PC-3 (cell line): Measurements from ENCODE around the gene GNG11. TPM values are rescaled to one million over a fixed set of nuclear protein-coding genes. Genes with fewer than 3 reads are reported as not detected.

ENCODE experiments used
- ATAC-seq: fragments of 200-7000 bp; cut with Tn5 transposase; 2 replicates; pipeline ENCODE4 v1.9.1; 2020; ENCODE audit warnings: mild to moderate bottlenecking, moderate library complexity
- BruUV-seq: library from RNA; stranded (reverse); fragments of 400-500 nt; replicated peaks from 2 replicates; lab custom pipeline; 2021; lab: Mats Ljungman, UMichigan
- CTCF ChIA-PET: fragments of 300-600 bp; sonication (Branson Sonifier 250); formaldehyde crosslinking; loops from one replicate; lab custom pipeline; 2022; ENCODE audit warnings: antibody characterized with exemption; lab: Charles Lee
- POLR2A ChIA-PET: fragments of 300-600 bp; sonication (Branson Sonifier 250); formaldehyde crosslinking; loops from one replicate; lab custom pipeline; 2022; ENCODE audit warnings: antibody characterized with exemption; ENCODE audit not compliant: unreplicated experiment; lab: Charles Lee
- DNase-seq: peaks from one replicate; pipeline ENCODE4 v3.0.0-alpha.2; 2015
- H2AFZ ChIP-seq: fragments of 300-600 bp; sonication (generic); 2 replicates; pipeline ENCODE4 v1.6.0; 2016; ENCODE audit warnings: antibody characterized with exemption, low read length
- H3F3A ChIP-seq: fragments of 300-600 bp; sonication (generic); one replicate; pipeline ENCODE4 v1.6.0; 2017; ENCODE audit warnings: antibody characterized with exemption, low read length, control low read depth, mild to moderate bottlenecking; ENCODE audit not compliant: unreplicated experiment
- H3K27ac ChIP-seq: fragments of 300-600 bp; sonication (generic); 2 replicates; pipeline ENCODE4 v1.5.1; 2016; ENCODE audit warnings: mild to moderate bottlenecking, low read length
- H3K27me3 ChIP-seq: fragments of 300-600 bp; sonication (generic); 2 replicates; pipeline ENCODE4 v1.6.1; 2016; ENCODE audit warnings: low read length, mixed read lengths
- H3K36me3 ChIP-seq: fragments of 300-600 bp; sonication (generic); 2 replicates; pipeline ENCODE4 v1.6.1; 2016; ENCODE audit warnings: low read depth, mixed run types, low read length, mixed read lengths
- H3K4me1 ChIP-seq: fragments of 300-600 bp; sonication (generic); 2 replicates; pipeline ENCODE4 v1.5.1; 2016; ENCODE audit warnings: low read length; ENCODE audit not compliant: insufficient read depth
- H3K4me2 ChIP-seq: fragments of 300-600 bp; sonication (generic); 2 replicates; pipeline ENCODE4 v1.6.0; 2016; ENCODE audit warnings: low read length
- H3K4me3 ChIP-seq: fragments of 300-600 bp; sonication (generic); 2 replicates; pipeline ENCODE4 v1.5.1; 2016; ENCODE audit warnings: mild to moderate bottlenecking, low read length, mixed read lengths
- H3K79me2 ChIP-seq: fragments of 300-600 bp; sonication (generic); 2 replicates; pipeline ENCODE4 v1.6.1; 2017; ENCODE audit warnings: low read length, mixed read lengths
- H3K9ac ChIP-seq: fragments of 300-600 bp; sonication (generic); 2 replicates; pipeline ENCODE4 v1.6.0; 2016; ENCODE audit warnings: mild to moderate bottlenecking, low read length
- H3K9me2 ChIP-seq: fragments of 300-600 bp; sonication (generic); replicated peaks from 2 replicates; pipeline ENCODE4 v1.6.1; 2016; ENCODE audit warnings: mixed run types, low read length, mixed read lengths
- H3K9me3 ChIP-seq: fragments of 300-600 bp; sonication (generic); 2 replicates; pipeline ENCODE4 v1.6.1; 2016; ENCODE audit warnings: low read length, mixed read lengths
- H4K20me1 ChIP-seq: fragments of 300-600 bp; sonication (generic); 2 replicates; pipeline ENCODE4 v1.6.1; 2016; ENCODE audit warnings: low read length, mixed read lengths
- EZH2 ChIP-seq: fragments of 300-600 bp; sonication (generic); IDR thresholded peaks from one replicate; pipeline ENCODE4 v1.6.1; 2017; ENCODE audit warnings: antibody characterized with exemption, mild to moderate bottlenecking, low read length; ENCODE audit not compliant: unreplicated experiment
- EZH2phosphoT487 ChIP-seq: fragments of 300-600 bp; sonication (generic); IDR thresholded peaks from 2 replicates; pipeline ENCODE4 v1.6.1; 2018; ENCODE audit warnings: mild to moderate bottlenecking, antibody characterized with exemption, low read length, borderline replicate concordance
- intact Hi-C: fragments of 100-400 bp; cut with micrococcal nuclease; formaldehyde crosslinking; loops from 2 replicates; pipeline ENCODE4 v1.9.0; 2023
- total RNA-seq: library from RNA; depleted of rRNA; stranded (reverse); fragments of >200 nt; gene quantifications from 2 replicates; pipeline ENCODE4 v1.2.3, GENCODE V29; 2014
- TF ChIP-seq, protein P1 (sequence below): fragments of 300-600 bp; sonication (generic); conservative IDR thresholded peaks from 2 replicates; pipeline ENCODE4 v1.5.1; 2017; ENCODE audit warnings: antibody characterized with exemption, low read depth, mild to moderate bottlenecking, low read length

GNG11 gene
- total RNA-seq, 1 experiment from 2014 or later, result 3.0 TPM

DNA sequence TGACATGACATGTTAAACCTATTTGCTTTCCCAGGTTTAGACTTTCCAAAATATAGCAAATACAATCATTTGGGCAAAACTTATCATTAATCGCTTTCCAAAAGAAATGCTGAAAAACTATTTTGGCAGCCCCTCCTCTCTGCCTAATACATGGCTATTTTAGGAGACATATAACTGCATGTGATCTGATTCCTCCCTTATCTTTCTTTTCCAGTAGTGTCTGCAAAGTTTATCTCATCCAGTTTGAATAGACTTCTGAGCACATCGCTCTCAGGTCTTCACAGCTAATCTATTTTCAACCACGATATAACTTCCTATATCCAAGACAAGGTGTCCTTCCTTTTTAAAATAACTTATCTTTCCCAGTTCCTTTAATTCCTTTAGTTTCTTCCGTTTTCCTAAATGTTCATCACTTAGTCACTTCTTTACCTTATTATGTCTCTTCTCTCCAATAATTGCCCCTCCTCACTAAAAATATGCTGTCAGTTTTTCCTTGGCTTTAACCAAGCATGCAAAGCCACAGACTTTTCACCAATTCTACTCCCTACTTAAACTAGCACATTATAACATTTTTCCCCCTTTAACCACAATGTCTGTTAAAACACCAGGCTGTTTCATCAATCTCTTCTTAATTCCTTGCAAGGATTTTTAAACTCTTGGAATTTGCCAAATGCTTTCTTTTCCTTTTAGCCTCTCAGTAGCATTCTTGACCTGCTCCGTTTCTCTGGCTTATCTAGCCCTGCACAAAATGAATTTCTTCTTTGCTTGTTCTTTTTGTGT, 24.4 kb downstream of the GNG11 start:
- intact Hi-C loops, result no loop called here
- H3F3A ChIP-seq, result no peaks in the 10 kb centered on the region
- BruUV-seq, result no TSS peak
- no peak overlapping the region for H3K4me3 ChIP-seq
- no peaks in the 10 kb centered on the region for H3K36me3 ChIP-seq
- CTCF ChIA-PET, result no interaction called here
- H3K9me2 ChIP-seq, result no peaks in the 10 kb centered on the region
- POLR2A ChIA-PET, result no interaction called here
- H2AFZ ChIP-seq, result no peak overlapping the region
- H3K9me3 ChIP-seq, result no peaks in the 10 kb centered on the region
- no peaks in the 10 kb centered on the region for H3K27me3 ChIP-seq
- TF ChIP-seq, protein P1, sequence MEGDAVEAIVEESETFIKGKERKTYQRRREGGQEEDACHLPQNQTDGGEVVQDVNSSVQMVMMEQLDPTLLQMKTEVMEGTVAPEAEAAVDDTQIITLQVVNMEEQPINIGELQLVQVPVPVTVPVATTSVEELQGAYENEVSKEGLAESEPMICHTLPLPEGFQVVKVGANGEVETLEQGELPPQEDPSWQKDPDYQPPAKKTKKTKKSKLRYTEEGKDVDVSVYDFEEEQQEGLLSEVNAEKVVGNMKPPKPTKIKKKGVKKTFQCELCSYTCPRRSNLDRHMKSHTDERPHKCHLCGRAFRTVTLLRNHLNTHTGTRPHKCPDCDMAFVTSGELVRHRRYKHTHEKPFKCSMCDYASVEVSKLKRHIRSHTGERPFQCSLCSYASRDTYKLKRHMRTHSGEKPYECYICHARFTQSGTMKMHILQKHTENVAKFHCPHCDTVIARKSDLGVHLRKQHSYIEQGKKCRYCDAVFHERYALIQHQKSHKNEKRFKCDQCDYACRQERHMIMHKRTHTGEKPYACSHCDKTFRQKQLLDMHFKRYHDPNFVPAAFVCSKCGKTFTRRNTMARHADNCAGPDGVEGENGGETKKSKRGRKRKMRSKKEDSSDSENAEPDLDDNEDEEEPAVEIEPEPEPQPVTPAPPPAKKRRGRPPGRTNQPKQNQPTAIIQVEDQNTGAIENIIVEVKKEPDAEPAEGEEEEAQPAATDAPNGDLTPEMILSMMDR, result no peak
- TF ChIP-seq EZH2phosphoT487, result no peak
- TF ChIP-seq EZH2, result no peak
- no peaks in the 10 kb centered on the region for H4K20me1 ChIP-seq
- no peak overlapping the region for H3K9ac ChIP-seq
- ATAC-seq (no peak), DNase-seq (no peak)
- H3K4me1 ChIP-seq, result peaks cover 10% of the 10 kb centered on the region; the same call in 1 of the 2 replicates
- no peaks in the 10 kb centered on the region for H3K79me2 ChIP-seq
- H3K27ac ChIP-seq, result no peak overlapping the region
- H3K4me2 ChIP-seq, result no peak overlapping the region

DNA sequence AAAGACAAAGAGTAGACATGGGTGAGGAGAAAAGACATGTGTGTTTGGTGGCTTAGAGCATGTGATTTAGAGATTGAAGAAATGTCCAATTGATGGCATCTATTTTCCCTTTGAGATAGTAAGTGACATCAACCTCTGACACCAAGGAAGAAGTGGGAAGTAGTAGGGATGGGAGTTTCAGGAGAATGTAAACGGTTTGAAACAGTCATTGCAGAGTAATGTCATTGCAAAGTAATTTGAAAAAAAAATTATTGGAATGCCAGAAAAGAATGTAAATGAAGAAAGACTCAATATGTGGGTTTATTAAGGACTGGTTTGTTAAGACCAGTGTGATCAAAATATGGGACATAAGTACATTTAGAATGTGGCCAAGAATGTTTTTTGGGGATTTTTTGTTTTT, 26.6 kb downstream of the GNG11 start:
- H3K4me3 ChIP-seq, result no peak overlapping the region
- H3K27me3 ChIP-seq, result no peaks in the 10 kb centered on the region
- no peak for DNase-seq
- intact Hi-C loops, result no loop called here
- H3K9me2 ChIP-seq, result no peaks in the 10 kb centered on the region
- H3F3A ChIP-seq, result no peaks in the 10 kb centered on the region
- H3K9me3 ChIP-seq, result no peaks in the 10 kb centered on the region
- no peak overlapping the region for H3K4me2 ChIP-seq
- CTCF ChIA-PET, result no interaction called here
- no TSS peak for BruUV-seq
- TF ChIP-seq, protein P1, result no peak
- TF ChIP-seq EZH2phosphoT487 (no peak), EZH2 (no peak)
- H3K4me1 ChIP-seq, result peaks cover 10% of the 10 kb centered on the region; the same call in 1 of the 2 replicates
- H3K79me2 ChIP-seq, result no peaks in the 10 kb centered on the region
- no peaks in the 10 kb centered on the region for H3K36me3 ChIP-seq
- POLR2A ChIA-PET, result no interaction called here
- no peak overlapping the region for H3K27ac ChIP-seq
- no peaks in the 10 kb centered on the region for H4K20me1 ChIP-seq
- no peak overlapping the region for H2AFZ ChIP-seq
- no peak for ATAC-seq
- no peak overlapping the region for H3K9ac ChIP-seq

DNA sequence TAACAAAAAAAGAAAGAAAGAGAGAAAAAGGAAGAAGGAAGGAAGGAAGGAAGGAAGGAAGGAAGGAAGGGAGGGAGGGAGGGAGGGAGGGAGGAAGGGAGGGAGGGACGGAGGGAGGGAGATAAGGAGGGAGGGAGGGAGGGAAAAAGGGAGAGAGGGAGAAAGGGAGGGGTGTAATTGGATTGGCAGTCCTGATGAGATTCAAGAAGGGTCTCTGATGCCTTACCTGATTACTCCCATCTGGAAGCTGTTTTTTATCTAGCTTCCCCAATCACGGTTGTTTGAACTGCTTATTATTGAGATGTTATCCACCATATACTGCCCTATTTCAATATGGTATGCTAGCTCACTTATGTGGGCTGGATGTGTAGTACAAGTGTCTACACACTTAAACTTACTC, 27.3 kb downstream of the GNG11 start:
- no peak overlapping the region for H3K27ac ChIP-seq
- no peak; the same call in 1 of the 2 replicates for ATAC-seq
- no TSS peak for BruUV-seq

More for the DNA sequence above, 27.3 kb downstream of the GNG11 start:
- Histone ChIP-seq H3K4me2 (no peak overlapping the region), H3K79me2 (no peaks in the 10 kb centered on the region), H3K9ac (no peak overlapping the region), H3K27me3 (no peaks in the 10 kb centered on the region), H3K36me3 (no peaks in the 10 kb centered on the region), H3K4me3 (no peak overlapping the region), H3K9me2 (no peaks in the 10 kb centered on the region), H3K4me1 (peaks cover 10% of the 10 kb centered on the region; the same call in 1 of the 2 replicates), H3K9me3 (no peaks in the 10 kb centered on the region), H3F3A (no peaks in the 10 kb centered on the region), H4K20me1 (no peaks in the 10 kb centered on the region), H2AFZ (no peak overlapping the region)
- intact Hi-C loops, result no loop called here
- no peak for DNase-seq
- TF ChIP-seq EZH2 (no peak), EZH2phosphoT487 (no peak)
- TF ChIP-seq, protein P1, result no peak
- ChIA-PET POLR2A (no interaction called here), CTCF (no interaction called here)
